ENCODE results near the gene DPM3.
"Not testable (repeated sequence)": the region's sequence is repeated elsewhere in the genome, so short reads cannot be mapped to it uniquely, and the experiment has no call there.

The DPM3 gene, protein sequence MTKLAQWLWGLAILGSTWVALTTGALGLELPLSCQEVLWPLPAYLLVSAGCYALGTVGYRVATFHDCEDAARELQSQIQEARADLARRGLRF

DNA sequence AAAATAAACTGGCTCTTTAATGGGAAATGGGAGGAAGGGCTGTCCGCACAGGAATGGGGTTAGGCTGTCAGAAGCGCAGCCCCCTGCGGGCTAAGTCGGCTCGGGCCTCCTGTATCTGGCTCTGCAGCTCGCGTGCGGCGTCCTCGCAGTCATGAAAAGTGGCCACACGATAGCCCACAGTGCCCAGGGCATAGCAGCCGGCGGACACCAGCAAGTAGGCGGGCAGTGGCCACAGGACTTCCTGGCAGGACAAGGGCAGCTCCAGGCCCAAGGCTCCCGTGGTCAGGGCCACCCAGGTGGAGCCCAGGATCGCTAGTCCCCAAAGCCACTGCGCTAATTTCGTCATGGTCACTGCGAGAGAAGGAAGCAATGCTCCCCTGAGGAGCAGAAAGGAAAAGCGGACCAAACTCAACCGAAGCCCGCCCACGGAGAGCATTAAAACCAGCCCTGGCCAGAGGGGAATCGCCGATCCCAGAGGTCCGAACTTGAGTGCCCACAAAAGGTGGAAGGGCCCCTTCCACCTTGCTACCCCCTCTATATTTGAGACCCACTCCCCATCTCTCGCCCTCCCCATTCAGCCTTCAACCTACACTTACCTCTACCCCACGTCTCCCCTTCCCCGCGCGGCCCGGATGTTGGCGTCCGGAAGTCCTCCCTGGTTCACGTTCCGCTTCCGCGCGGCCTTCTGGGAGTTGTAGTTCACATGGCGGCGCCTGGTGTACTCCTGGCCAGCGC is at the start of gene DPM3:
Gene DPM3 (minus strand): TSS at position 637 of the 735 bp plus-strand sequence. CDS start 291 bp downstream, at position 346.
- DNase-seq, result peak; percentile 86

DNA sequence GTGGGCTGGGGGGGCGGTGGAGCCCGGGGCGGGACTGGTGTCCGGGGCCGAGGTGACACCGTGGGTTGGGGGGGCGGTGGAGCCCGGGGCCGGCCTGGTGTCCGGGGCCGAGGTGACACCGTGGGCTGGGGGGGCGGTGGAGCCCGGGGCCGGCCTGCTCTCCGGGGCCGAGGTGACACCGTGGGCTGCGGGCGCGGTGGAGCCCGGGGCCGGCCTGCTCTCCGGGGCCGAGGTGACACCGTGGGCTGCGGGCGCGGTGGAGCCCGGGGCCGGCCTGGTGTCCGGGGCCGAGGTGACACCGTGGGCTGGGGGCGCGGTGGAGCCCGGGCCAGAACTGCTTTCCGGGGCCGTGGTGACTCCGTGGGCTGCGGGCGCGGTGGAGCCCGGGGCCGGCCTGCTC is 49.6 kb upstream of the DPM3 start:
- not testable (repeated sequence) for DNase-seq

DNA sequence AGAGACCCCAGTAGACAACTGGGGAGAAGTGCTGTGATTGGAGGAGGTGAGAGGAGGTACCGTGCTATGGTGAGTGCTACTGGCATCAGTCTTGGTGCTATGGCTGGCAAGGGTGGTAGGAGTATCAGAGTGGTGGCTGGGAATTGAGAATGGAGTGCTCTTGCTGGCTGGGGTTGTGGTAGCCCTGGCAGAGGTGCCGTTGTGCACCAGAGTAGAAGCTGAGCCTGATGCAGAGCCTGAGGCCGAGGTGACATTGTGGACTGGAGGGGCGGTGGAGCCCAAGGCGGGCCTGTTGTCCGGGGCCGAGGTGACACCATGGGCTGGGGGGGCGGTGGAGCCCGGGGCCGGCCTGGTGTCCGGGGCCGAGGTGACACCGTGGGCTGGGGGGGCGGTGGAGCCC is 47.9 kb upstream of the DPM3 start:
- DNase-seq, result no peak

DNA sequence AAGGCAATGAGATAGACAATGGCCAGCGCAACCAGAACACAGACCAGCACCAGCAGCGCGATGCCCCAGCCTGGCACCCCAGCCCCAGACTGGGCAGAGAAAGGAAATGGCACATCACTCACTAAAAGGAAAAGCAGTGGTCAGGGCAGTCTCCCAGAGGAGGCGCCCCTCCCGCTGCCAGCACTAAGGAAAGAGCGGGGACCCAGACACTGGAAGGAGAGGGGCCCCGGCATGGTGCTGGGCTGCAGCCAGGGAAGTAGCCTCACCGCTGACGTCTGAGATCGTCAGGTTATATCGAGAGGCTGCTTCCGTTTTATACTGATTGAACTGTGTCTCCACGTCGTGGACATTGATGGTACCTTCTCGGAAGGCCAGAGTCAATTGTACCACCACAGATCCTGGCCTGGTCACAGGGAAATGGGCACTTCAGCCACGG is 47.1 kb upstream of the DPM3 start:
- no peak for DNase-seq

DNA sequence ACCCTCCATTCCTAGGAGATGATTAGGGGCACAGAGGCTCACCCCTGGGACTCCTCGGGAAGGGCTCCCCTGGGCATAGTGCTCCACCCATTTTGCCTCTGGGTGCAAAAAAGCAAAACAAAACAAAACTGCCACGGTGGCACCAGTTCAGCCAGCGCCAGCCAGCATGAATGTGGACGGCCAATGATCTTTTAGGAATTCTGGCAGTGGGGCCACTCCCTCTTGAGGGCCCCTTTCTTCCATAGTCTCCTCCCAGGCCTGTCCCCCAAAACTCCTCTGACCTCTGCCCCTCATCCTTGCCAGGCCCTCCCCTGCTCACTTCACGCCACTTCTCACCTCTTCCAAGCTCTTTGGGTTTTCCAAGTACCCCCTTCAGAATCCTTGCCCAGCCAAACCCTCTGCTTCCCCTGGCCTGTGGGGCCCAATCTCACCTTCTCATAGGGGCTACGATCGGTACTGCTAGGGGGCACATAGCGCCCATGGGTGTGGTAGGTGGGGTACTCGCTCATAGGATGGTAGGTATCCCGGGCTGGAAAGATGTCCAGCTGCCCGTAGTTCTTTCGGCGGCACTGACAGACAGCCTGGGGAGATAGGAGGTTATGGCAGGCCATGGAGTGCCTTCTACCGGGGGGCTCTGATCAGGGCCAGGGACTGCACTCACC is 46.6 kb upstream of the DPM3 start:
- DNase-seq, result no peak

DNA sequence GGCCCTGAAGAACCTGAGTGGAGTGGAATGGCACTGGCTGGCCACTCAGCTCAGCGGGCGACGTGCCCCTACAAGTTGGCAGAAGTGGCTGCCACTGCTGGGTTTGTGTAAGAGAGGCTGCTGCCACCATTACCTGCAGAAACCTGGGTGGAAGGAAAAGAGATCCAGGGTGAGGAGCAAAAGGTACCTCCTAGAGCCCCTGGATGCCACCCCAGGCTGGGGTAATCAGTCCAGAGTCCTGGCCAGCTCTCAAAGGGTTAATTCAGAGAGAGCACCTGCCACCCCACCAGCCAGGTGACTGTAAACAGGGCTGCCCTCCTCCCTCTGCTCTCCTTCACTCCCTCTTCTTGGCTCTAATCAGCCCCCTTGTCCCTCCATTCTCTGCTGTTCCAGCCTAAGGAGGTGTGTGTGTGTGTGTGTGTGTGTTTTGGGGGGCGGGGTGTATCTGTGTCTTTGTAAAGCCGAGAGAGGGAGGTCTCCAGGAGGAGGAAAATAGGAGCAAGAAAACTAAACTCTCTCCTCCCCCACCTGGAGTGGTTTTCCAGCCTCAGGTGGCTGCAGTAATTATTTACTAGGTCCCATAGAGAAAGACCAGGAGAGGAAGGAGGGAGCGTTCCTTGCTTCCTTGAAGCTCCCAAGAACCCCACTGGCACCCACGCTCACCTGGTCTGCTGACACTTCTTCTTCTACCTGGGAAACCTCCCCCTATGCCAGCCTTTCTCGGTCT is 45.9 kb upstream of the DPM3 start:
- DNase-seq, result no peak

DNA sequence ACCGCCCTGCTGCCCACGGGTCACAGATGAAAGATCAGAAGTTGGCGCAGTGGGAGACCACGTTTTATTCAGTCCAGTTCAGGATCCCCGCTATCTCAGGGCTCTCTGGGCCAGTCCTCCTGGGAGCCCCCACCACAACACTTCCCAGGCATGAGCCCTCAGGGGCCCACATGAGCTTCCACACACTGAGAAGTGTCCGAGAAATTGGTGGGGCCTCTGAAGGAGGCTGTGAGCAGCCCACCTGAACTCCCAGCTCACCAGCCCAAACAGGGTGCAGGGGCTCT is 45.4 kb upstream of the DPM3 start:
- no peak for DNase-seq

DNA sequence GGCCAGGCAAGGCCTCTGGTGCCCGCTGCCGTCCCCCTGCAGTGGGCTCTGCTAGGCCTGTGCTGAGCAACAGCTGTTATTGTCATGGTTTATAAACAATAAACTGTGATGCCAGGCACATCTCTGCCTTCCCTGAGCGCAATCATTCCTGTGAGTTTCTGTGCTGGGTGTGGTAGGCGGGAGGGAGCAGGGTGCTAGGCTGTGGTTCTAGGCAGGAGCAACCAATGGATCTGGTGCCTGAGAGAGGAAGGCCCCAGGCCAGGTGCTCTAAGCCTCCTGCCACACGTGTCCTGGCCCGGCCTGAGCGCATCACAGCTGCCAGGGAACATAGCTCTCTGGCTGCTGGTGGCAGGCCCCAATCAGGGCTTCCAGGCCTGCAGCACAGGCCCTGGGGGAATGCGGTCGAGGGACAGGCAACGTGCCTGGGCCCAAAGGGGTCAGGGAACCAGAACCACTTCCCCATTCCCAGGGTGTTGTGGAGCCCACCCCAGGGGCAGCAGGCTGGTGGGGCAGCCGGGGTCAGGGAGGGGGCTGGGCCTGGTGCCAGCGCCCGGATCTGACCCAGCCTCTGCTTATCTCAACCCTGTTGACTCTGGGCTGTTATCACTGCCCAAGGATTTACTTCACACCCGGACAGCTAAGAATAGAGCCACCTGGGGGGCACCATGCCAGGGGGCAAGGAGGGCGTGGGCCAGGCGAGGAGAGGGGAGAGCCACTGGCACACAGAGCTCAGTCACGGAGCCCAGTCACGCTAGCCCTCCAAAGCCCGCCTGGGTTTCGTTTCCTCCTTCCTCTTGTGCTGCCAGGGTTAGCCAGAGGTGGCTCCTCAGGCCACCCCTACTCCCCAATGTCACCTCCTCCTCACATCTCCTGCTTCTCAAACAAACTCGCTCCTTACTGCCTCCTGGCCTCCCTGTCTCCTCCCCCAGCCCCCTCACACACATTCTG is 44.8 kb upstream of the DPM3 start:
- no peak for DNase-seq

DNA sequence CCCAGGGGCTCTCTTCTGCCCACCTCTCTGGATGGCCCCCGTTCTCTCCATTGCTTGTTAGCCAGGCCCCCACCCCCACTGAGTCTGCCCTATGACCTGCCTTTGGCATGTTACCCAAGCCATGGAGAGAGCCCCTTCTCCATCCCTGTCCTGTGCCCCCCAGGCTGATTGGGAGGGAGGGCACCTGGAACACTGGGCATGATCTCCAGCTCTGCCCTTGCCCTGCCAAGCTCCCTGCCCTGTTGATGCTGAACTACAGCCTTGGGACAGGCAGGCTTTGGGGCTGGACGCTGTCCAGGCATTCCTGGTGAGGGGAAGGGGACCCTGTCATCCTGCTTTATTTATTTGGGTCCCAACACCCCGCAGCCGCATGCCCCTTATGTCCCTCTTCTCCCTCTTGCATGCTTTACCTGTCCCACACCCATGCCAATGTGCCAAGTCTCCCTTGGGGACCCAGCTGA is 44.0 kb upstream of the DPM3 start:
- no peak for DNase-seq

DNA sequence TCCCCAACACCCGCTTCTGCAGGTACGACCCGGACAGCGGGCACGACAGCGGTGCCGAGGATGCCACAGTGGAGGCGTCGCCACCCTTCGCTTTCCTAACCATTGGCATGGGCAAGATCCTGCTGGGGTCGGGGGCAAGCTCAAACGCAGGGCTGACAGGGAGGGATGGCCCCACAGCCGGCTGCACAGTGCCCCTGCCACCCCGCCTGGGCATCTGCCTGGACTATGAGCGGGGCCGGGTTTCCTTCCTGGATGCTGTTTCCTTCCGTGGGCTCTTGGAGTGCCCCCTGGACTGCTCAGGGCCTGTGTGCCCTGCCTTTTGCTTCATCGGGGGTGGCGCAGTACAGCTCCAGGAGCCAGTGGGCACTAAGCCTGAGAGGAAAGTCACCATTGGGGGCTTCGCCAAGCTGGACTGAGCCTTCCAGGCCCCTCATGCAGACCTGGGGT is 43.5 kb upstream of the DPM3 start:
- DNase-seq, result no peak

DNA sequence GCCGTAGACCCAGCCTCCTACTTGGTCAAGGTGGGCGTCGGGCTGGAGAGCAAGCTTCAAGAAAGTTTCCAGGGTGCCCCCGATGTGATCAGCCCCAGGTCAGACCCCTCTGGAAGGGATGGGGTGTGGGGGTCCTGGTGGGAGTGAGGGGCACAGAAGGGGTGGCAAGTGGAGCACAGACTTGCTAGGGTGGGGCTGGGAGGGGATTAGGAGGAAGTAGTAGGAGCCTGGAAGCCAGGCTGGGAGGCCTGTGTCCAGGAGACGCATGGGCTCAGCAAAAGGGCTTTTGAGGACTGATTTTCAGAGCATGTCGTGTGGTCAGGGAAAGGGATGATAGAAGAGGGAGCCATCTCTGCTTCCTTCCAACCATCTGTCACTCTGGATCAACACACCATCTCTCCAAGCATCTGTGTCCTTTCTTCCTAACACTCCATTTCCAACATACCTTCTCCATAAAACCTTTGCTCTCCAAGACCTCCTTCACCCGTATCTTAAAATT is 41.8 kb upstream of the DPM3 start:
- DNase-seq, result no peak

DNA sequence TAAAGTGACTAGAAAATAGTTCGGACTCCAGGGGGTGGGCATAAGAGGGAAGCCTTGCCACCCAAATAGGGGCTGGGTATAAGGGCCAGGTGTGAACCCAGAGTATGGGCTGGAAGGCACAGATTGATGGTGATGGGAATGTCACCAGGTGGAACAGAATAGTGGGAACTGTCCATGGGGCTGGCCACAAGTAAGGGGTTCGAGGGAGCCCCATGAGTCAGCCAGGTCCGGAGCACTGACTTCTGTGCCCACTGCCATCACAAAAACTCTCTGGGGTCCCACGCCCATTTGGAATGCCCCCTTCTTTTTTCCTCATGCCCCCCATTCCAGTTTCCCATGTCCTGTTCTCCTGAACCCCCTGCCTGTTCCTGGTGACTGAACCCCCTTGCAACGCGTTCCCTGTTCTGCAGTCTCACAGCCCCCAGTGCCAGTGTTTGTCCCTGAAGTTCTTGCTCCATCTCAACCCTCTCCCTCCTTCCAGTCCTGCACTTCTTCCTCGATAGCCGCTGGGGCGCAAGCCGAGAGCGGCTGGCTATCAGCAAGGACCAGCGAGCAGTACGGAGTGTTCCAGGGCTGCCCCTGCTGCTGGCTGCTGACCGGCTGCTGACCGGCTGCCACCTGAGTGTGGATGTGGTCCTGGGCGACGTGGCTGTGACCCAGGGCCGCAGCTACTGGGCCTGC is 41.2 kb upstream of the DPM3 start:
- no peak for DNase-seq

DNA sequence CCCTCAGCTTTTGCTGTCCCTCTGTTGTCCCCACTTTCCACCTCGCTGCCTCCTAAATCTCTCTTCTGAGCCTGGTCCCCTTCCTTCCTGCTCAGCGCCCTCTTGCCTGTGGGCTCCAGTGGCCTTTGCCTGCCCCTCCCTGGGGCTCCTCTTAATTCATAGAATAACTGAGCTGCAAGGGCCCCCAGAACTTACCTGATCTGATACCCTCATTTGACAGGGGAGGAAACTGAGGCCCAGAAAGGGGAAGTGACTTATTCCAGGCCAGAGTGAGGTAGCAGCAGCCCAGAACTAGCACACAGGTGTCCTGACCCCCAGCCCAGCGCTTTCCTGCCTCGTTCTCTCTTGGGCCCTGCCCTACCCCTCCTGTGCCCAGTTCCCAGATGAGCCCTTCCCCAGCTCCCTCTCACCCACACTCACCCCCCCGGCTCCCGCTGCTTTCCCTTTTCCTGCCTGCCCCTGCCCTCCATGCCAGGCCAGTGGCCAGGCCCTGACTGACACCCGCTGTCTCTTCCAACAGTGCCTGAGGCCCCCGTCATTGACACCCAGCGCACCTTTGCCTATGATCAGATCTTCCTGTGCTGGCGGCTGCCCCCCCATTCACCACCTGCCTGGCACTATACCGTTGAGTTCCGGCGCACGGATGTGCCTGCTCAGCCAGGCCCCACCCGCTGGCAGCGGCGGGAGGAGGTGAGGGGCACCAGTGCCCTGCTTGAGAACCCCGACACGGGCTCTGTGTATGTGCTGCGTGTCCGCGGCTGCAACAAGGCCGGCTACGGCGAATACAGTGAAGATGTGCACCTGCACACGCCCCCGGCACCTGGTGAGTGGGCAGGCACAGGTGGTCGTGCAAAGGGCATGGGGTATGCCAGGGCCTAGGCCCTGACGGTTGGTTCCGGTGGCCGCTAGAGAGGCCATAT is 39.0 kb upstream of the DPM3 start:
- peak; percentile 11 for DNase-seq

DNA sequence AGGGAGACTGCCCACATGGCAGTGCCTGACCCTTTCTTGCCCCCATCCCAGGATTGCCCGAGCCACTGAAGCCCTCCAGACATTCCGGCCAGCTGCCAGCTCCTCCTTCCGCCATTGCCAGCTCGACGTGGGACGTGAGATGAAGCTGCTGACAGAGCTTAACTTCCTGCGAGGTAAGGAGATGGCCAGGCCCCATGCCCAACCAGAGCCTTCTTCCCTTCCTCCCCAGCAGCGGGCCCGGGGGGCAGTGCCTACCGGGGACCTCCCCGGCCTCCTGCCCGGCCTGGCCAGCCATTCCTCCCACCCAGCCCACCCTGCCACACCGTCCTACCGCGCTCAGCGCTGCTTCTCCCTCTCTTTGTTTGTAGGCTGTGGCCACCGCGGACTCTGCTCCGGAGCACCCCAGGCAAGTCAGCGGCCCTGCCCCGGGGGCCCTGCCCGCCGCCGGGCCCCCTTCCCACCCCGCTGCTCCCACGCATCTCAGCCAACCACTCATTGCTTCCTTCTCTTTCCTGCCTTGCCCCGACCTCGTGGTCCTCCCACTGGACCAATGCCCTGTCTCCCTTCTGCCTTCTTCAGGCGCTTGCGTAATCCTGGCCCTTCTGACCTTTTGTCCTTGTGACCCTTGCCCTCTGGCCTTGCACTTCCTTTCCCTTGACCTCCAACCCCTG is 38.2 kb upstream of the DPM3 start:
- DNase-seq, result no peak

DNA sequence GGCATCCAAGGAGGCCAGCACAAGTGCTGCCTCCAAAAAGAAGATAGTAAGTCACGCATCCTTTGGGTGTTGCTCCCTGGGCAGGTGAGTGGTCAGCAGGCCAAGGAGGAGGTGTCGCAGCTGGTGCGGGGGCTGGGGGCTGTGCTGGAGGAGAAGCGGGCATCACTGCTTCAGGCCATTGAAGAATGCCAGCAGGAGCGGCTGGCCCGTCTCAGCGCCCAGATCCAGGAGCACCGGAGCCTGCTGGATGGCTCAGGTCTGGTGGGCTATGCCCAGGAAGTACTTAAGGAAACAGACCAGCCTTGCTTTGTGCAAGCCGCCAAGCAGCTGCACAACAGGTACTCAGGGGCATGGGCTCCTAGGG is 37.6 kb upstream of the DPM3 start:
- DNase-seq, result peak; percentile 14

DNA sequence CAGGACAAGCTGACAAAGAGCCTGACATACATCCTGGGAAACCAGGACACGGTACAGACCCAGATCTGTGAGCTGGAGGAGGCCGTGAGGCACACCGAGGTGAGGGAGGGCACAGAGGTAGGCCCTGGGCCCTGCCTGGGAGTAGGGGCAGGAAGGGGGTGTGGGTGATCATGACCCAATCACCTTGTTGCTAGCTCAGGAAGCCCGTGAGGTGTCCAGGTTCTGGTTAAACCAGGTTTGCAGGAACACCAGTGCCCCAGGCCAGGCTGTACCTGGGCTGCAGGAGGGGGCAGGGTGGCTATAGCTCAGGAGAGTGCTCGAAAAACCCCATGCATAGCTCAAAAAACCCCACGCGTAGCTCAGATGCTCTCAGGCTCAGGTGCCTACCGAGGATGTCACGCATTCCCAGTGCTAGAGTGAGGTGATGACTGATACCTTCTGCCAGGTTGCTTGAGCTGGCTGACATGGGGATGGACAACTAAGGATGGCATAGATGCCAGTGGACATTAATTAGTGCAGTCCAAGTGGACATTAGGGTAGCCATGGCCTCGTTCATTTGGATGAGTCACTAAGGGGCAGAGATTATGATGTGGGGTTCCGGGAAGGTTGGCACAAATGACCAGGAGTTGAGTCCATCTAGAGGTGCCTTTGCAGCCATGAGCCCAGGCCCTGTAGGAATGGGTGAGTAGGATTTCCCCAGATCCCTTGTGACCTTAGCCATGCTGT is 37.0 kb upstream of the DPM3 start:
- peak; percentile 15 for DNase-seq

DNA sequence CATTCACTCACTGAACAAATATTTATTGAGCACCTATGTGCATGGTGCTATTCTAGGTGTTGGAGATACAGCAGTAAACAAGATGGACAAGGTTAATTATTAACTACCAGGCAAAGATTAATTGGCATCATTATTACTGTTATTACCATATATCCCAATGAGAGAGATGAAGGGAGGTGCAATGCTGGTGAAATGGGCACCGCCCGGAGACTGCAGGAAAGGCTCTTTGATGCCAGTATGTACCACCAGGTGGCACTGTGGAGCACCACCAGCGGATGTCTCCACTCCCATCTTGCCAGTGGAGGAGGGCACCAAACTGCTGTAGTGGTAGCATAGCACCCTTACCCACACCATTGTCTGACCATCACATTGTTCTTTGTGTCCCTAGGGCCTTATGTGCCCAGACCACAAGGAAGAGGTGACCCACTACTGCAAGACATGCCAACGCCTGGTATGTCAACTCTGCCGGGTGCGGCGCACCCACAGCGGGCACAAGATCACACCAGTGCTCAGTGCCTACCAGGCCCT is 36.3 kb upstream of the DPM3 start:
- peak; percentile 86 for DNase-seq

DNA sequence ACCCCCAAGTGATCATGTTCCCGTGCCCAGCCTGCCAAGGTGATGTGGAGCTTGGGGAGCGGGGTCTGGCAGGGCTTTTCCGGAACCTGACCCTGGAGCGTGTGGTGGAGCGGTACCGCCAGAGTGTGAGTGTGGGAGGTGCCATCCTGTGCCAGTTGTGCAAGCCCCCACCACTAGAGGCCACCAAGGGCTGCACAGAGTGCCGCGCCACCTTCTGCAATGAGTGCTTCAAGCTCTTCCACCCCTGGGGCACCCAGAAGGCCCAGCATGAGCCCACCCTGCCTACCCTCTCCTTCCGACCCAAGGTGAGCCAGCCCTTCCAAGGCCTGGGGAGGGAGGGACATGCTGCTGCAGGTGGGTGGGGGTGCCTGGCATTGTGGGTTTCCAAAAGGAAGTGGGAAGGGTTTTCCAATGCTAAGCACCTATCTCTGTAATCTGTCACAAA is 35.6 kb upstream of the DPM3 start:
- peak; percentile 38 for DNase-seq

Data from activated T-cell treated with anti-CD3 and anti-CD28 coated beads, Interleukin-2, amount 50 U/mL, for 1 hour (primary cell).